ENCODE results near the gene RAB33A. TPM values are rescaled to one million over a fixed set of nuclear protein-coding genes. Genes with fewer than 3 reads are reported as not detected.
A peak's percentile ranks its signal among the peaks of the same experiment; 100 is the strongest.

Gene RAB33A
- total and polyA plus RNA-seq, 9 of the 15 experiments (the other 6 are each of a cell fraction or from before 2014, with no cell fraction given), result 0.04 to 0.20 (median 0.06) TPM; not detected in 4

DNA sequence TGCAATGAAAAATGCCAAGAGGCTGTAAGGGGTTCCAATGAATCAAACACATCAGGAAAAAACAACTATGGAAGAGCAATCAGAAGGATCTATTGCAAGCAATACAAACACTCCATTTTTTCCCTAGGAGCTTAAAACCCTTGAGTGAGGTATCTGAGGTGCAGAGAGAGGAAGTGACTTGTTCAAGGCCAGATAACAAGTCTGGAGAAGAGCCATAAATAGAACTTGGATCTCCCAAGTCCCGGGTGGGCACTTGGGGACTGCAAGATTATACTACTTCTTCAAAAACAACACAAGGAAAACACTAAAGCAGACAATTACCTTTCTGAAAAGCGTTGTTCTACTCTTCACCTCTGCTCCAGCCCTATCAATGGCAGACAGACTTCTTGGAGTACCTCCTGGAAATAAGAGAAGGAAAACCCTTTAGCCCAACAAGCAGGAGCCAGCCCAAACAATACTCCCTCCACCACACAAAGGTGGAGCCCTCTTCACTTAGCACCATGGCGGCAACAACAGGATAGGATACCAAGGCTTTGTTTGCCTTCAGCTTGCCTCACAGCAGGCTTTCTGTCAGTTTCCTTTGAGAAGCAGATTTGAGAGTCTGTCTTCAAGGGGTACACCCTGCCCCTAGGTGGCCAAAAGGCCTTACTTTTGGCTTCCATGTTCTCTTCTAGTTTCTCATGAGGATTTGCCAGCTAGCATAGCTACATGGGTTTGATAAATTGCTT lies 32.1 kb upstream of the RAB33A start (continued):
- TF ChIP-seq, protein P1, sequence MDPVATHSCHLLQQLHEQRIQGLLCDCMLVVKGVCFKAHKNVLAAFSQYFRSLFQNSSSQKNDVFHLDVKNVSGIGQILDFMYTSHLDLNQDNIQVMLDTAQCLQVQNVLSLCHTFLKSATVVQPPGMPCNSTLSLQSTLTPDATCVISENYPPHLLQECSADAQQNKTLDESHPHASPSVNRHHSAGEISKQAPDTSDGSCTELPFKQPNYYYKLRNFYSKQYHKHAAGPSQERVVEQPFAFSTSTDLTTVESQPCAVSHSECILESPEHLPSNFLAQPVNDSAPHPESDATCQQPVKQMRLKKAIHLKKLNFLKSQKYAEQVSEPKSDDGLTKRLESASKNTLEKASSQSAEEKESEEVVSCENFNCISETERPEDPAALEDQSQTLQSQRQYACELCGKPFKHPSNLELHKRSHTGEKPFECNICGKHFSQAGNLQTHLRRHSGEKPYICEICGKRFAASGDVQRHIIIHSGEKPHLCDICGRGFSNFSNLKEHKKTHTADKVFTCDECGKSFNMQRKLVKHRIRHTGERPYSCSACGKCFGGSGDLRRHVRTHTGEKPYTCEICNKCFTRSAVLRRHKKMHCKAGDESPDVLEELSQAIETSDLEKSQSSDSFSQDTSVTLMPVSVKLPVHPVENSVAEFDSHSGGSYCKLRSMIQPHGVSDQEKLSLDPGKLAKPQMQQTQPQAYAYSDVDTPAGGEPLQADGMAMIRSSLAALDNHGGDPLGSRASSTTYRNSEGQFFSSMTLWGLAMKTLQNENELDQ (CRISPR knock-in tag; IDR thresholded peaks at IDR 0.05; ENCODE audit: borderline replicate concordance), result no peak
- TF ChIP-seq TBL1XR1 (IDR thresholded peaks at IDR 0.05; ENCODE audit: low read length in 2 of 2) (peak in 1 of 2 experiments; percentile 77; a peak in 2 of 4 replicates), ADNP (tag; IDR thresholded peaks at IDR 0.05) (no peak), CTCF (IDR thresholded peaks at IDR 0.05 in 2 of 3, conservative IDR thresholded peaks at IDR 0.05 in 1 of 3; ENCODE audit: insufficient read depth in 2 of 3, low read depth in 1 of 3, low read length in 3 of 3) (0 out of 6 replicates have a peak, but pooled peaks of 1 of the 3 experiments have one; percentile 8), ATF1 (CRISPR knock-in tag; IDR thresholded peaks at IDR 0.05) (no peak), ATF1 (tag; IDR thresholded peaks at IDR 0.05) (no peak), PKNOX1 (IDR thresholded peaks at IDR 0.05) (no peak), SMAD4 (CRISPR knock-in tag; conservative IDR thresholded peaks at IDR 0.05) (peak; percentile 70), NR2F6 (CRISPR knock-in tag; IDR thresholded peaks at IDR 0.05) (no peak), EP300 (IDR thresholded peaks at IDR 0.05; ENCODE audit: low read length) (peak; percentile 29; the same call in 1 of the 2 replicates)
- TF ChIP-seq, protein P2, sequence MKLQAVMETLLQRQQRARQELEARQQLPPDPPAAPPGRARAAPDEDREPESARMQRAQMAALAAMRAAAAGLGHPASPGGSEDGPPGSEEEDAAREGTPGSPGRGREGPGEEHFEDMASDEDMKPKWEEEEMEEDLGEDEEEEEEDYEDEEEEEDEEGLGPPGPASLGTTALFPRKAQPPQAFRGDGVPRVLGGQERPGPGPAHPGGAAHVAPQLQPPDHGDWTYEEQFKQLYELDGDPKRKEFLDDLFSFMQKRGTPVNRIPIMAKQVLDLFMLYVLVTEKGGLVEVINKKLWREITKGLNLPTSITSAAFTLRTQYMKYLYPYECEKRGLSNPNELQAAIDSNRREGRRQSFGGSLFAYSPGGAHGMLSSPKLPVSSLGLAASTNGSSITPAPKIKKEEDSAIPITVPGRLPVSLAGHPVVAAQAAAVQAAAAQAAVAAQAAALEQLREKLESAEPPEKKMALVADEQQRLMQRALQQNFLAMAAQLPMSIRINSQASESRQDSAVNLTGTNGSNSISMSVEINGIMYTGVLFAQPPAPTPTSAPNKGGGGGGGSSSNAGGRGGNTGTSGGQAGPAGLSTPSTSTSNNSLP (IDR thresholded peaks at IDR 0.05; ENCODE audit: borderline replicate concordance, low read depth, low read length), result no peak
- TF ChIP-seq, protein P3, sequence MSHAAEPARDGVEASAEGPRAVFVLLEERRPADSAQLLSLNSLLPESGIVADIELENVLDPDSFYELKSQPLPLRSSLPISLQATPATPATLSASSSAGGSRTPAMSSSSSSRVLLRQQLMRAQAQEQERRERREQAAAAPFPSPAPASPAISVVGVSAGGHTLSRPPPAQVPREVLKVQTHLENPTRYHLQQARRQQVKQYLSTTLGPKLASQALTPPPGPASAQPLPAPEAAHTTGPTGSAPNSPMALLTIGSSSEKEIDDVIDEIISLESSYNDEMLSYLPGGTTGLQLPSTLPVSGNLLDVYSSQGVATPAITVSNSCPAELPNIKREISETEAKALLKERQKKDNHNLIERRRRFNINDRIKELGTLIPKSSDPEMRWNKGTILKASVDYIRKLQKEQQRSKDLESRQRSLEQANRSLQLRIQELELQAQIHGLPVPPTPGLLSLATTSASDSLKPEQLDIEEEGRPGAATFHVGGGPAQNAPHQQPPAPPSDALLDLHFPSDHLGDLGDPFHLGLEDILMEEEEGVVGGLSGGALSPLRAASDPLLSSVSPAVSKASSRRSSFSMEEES (CRISPR knock-in tag; IDR thresholded peaks at IDR 0.05), result no peak
- TF ChIP-seq, protein P4, sequence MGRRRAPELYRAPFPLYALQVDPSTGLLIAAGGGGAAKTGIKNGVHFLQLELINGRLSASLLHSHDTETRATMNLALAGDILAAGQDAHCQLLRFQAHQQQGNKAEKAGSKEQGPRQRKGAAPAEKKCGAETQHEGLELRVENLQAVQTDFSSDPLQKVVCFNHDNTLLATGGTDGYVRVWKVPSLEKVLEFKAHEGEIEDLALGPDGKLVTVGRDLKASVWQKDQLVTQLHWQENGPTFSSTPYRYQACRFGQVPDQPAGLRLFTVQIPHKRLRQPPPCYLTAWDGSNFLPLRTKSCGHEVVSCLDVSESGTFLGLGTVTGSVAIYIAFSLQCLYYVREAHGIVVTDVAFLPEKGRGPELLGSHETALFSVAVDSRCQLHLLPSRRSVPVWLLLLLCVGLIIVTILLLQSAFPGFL (CRISPR knock-in tag; IDR thresholded peaks at IDR 0.05), result no peak

Data from K562 (cell line).